GM23338 (cell line): ENCODE results near the gene TPSAB1. TPM values are rescaled to one million over a fixed set of nuclear protein-coding genes. Genes with fewer than 3 reads are reported as not detected.

Experiments used
- ATAC-seq: fragments of 200-7000 bp; cut with Tn5 transposase; 3 replicates; pipeline ENCODE4 v1.9.1; 2020
- DNase-seq: peaks from one replicate; pipeline ENCODE4 v3.0.0-alpha.2; 2015; ENCODE audit warnings: low spot score
- H2AFZ ChIP-seq: fragments of 200-600 bp; sonication (generic); 2 replicates; pipeline ENCODE4 v1.8.0; 2016; ENCODE audit warnings: antibody characterized with exemption, mild to moderate bottlenecking, moderate library complexity
- H3F3A ChIP-seq: fragments of 200-600 bp; sonication (generic); replicated peaks from 2 replicates; pipeline ENCODE4 v1.8.0; 2017; ENCODE audit warnings: antibody characterized with exemption, mixed run types, low read depth
- H3K27ac ChIP-seq: fragments of 200-600 bp; sonication (generic); 2 replicates; pipeline ENCODE4 v1.6.1; 2016; ENCODE audit warnings: low read depth
- H3K27me3 ChIP-seq: fragments of 200-600 bp; sonication (generic); 2 replicates; pipeline ENCODE4 v1.8.0; 2016; ENCODE audit warnings: mild to moderate bottlenecking, mixed run types, moderate library complexity; ENCODE audit not compliant: insufficient read depth
- H3K36me3 ChIP-seq: fragments of 200-600 bp; sonication (generic); 2 replicates; pipeline ENCODE4 v1.8.0; 2016; ENCODE audit warnings: mild to moderate bottlenecking; ENCODE audit not compliant: insufficient read depth
- H3K4me1 ChIP-seq: fragments of 200-600 bp; sonication (generic); 2 replicates; pipeline ENCODE4 v1.8.0; 2016; ENCODE audit warnings: mild to moderate bottlenecking, moderate library complexity; ENCODE audit not compliant: insufficient read depth
- H3K4me2 ChIP-seq: fragments of 200-600 bp; sonication (generic); 2 replicates; pipeline ENCODE4 v1.7.1; 2017; ENCODE audit warnings: mixed run types
- H3K4me3 ChIP-seq: fragments of 200-600 bp; sonication (generic); 2 replicates; pipeline ENCODE4 v1.6.1; 2016; ENCODE audit warnings: mixed run types
- H3K79me2 ChIP-seq: fragments of 200-600 bp; sonication (generic); replicated peaks from 2 replicates; pipeline ENCODE4 v1.8.0; 2017; ENCODE audit warnings: mild to moderate bottlenecking; ENCODE audit not compliant: insufficient read depth
- H3K9me2 ChIP-seq: fragments of 200-600 bp; sonication (generic); 2 replicates; pipeline ENCODE4 v1.8.0; 2017; ENCODE audit not compliant: insufficient read depth
- H4K20me1 ChIP-seq: fragments of 200-600 bp; sonication (generic); replicated peaks from 2 replicates; pipeline ENCODE4 v1.8.0; 2017; ENCODE audit warnings: mild to moderate bottlenecking; ENCODE audit not compliant: insufficient read depth
- H3K27ac Mint-ChIP-seq: 2 replicates; pipeline ENCODE4 v1.8.0; 2020; ENCODE audit warnings: inconsistent platforms, mild to moderate bottlenecking, moderate library complexity, mixed read lengths
- H3K27me3 Mint-ChIP-seq: 3 replicates; pipeline ENCODE4 v1.8.0; 2022; ENCODE audit warnings: low read depth, mild to moderate bottlenecking, moderate library complexity, mixed read lengths, inconsistent platforms; ENCODE audit not compliant: insufficient read depth, poor library complexity
- H3K36me3 Mint-ChIP-seq: 3 replicates; pipeline ENCODE4 v1.8.0; 2021; ENCODE audit warnings: low read depth, mild to moderate bottlenecking, inconsistent platforms, moderate library complexity, mixed read lengths
- H3K4me1 Mint-ChIP-seq: 3 replicates; pipeline ENCODE4 v1.8.0; 2020; ENCODE audit warnings: mild to moderate bottlenecking, inconsistent platforms, mixed read lengths
- H3K4me3 Mint-ChIP-seq: 3 replicates; pipeline ENCODE4 v1.8.0; 2021; ENCODE audit warnings: moderate library complexity, mild to moderate bottlenecking, inconsistent platforms, mixed read lengths
- H3K9me3 Mint-ChIP-seq: 3 replicates; pipeline ENCODE4 v1.8.0; 2020; ENCODE audit warnings: moderate library complexity, mild to moderate bottlenecking, inconsistent platforms, mixed read lengths
- CREB1 ChIP-seq: fragments of 250-450 bp; sonication (Bioruptor Pico); IDR thresholded peaks from 2 replicates; pipeline ENCODE4 v1.5.0; 2020; ENCODE audit warnings: low read depth, mild to moderate bottlenecking, moderate library complexity
- EZH2 ChIP-seq: fragments of 200-600 bp; sonication (generic); IDR thresholded peaks from one replicate; pipeline ENCODE4 v1.8.0; 2017; ENCODE audit warnings: antibody characterized with exemption, mild to moderate bottlenecking, low read depth; ENCODE audit not compliant: unreplicated experiment
- EZH2phosphoT487 ChIP-seq: fragments of 200-600 bp; sonication (generic); IDR thresholded peaks from one replicate; pipeline ENCODE4 v1.8.1; 2018; ENCODE audit warnings: antibody characterized with exemption; ENCODE audit not compliant: unreplicated experiment
- JUNB ChIP-seq: IDR thresholded peaks from one replicate; pipeline ENCODE4 v1.6.1; 2016; ENCODE audit warnings: antibody characterized with exemption; ENCODE audit not compliant: unreplicated experiment
- POLR2AphosphoS5 ChIP-seq: IDR thresholded peaks from 2 replicates; pipeline ENCODE4 v1.6.1; 2016; ENCODE audit warnings: antibody characterized with exemption, low read depth
- STAT1 ChIP-seq: IDR thresholded peaks from one replicate; pipeline ENCODE4 v1.6.1; 2016; ENCODE audit warnings: antibody characterized with exemption; ENCODE audit not compliant: unreplicated experiment
- ZNF331 ChIP-seq: fragments of 250-450 bp; sonication (Bioruptor Pico); IDR thresholded peaks from 2 replicates; pipeline ENCODE4 v1.5.0; 2020; ENCODE audit warnings: low read depth, mild to moderate bottlenecking, moderate library complexity
- polyA plus RNA-seq: library from polyadenylated mRNA; unstranded; fragments of >200 nt; fragmentation: Nextera tagmentation; extraction: Ambion mirVana; gene quantifications from 2 replicates; pipeline ENCODE4 v1.2.1, GENCODE V29; 2016
- total RNA-seq: library from RNA; depleted of rRNA; stranded (reverse); fragments of >200 nt; shearing (Covaris generic); gene quantifications from 2 replicates; pipeline ENCODE4 v1.2.3, GENCODE V29; 2014
- TF ChIP-seq, protein P1 (sequence below): IDR thresholded peaks from one replicate; pipeline ENCODE4 v1.6.1; 2018; ENCODE audit warnings: antibody characterized with exemption; ENCODE audit not compliant: unreplicated experiment
- TF ChIP-seq, protein P2 (sequence below), 2 experiments: fragments of 200-600 bp in 1 of 2; sonication (generic) in 1 of 2; conservative IDR thresholded peaks; 2 replicates each; pipeline versions ENCODE4 v1.5.1 to v1.6.1; 2016 to 2017; ENCODE audit warnings: antibody characterized with exemption in 2 of 2, low read depth in 2 of 2, mild to moderate bottlenecking in 2 of 2, moderate library complexity in 1 of 2

Gene TPSAB1
- total and polyA plus RNA-seq, 2 experiments from 2014 or later: not detected

DNA sequence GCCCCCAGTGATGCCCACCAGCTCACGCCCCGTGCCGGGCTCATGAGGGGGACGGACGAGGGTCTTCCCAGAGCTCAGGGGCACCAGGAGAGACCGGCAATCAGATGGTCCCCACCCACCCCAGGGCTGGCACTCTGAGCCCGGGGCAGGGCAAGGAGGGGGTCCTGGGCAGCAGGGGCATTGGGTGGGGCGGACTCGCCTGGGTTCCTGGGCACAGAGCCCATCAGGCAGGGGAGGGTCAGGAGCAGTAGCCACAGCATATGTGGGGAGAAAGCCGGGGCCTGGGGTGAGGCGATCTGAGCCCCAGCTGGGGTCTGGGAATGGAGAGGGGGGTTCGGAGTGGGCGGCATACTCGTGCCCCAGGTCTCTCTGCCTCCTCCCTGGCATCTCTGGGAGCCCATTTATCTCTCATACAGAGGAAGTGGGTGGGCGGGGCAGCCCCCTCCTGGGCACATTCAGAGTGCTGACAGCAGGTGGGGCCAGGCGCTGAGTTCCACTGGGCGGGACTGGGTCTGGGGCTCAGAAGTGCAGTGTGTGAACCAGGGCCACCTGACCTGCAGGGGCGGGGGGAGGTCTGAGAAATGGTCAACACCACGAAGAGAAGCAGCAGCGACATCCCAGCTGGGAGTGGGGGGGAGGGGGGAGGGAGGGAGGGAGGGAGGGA is 48.4 kb downstream of the TPSAB1 start (continued):
- TF ChIP-seq STAT1: no peak
- no peak for TF ChIP-seq EZH2phosphoT487

GRCh38 chr16:1289477-1289866 is 49.0 kb downstream of the TPSAB1 start:
- peak overlapping the region; percentile 78 for H3K4me2 ChIP-seq
- ATAC-seq (peak; percentile 21), DNase-seq (no peak)
- H2AFZ ChIP-seq: no peak overlapping the region
- H3K27ac ChIP-seq: no peak overlapping the region
- no peak overlapping the region for H3K27ac Mint-ChIP-seq
- peaks cover 33% of the 10 kb centered on the region for H3K4me1 Mint-ChIP-seq
- H3K27me3 Mint-ChIP-seq: peaks cover 46% of the 10 kb centered on the region
- no peaks in the 10 kb centered on the region for H3K36me3 ChIP-seq
- peaks cover 32% of the 10 kb centered on the region for H3K27me3 ChIP-seq
- H3K4me3 Mint-ChIP-seq: peak overlapping the region; percentile 73
- TF ChIP-seq, protein P1, sequence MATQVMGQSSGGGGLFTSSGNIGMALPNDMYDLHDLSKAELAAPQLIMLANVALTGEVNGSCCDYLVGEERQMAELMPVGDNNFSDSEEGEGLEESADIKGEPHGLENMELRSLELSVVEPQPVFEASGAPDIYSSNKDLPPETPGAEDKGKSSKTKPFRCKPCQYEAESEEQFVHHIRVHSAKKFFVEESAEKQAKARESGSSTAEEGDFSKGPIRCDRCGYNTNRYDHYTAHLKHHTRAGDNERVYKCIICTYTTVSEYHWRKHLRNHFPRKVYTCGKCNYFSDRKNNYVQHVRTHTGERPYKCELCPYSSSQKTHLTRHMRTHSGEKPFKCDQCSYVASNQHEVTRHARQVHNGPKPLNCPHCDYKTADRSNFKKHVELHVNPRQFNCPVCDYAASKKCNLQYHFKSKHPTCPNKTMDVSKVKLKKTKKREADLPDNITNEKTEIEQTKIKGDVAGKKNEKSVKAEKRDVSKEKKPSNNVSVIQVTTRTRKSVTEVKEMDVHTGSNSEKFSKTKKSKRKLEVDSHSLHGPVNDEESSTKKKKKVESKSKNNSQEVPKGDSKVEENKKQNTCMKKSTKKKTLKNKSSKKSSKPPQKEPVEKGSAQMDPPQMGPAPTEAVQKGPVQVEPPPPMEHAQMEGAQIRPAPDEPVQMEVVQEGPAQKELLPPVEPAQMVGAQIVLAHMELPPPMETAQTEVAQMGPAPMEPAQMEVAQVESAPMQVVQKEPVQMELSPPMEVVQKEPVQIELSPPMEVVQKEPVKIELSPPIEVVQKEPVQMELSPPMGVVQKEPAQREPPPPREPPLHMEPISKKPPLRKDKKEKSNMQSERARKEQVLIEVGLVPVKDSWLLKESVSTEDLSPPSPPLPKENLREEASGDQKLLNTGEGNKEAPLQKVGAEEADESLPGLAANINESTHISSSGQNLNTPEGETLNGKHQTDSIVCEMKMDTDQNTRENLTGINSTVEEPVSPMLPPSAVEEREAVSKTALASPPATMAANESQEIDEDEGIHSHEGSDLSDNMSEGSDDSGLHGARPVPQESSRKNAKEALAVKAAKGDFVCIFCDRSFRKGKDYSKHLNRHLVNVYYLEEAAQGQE: no peak
- TF ChIP-seq POLR2AphosphoS5: no peak
- no peak for TF ChIP-seq ZNF331
- no peak for TF ChIP-seq JUNB
- TF ChIP-seq CREB1 (CRISPR knock-in tag): no peak
- TF ChIP-seq, protein P2, sequence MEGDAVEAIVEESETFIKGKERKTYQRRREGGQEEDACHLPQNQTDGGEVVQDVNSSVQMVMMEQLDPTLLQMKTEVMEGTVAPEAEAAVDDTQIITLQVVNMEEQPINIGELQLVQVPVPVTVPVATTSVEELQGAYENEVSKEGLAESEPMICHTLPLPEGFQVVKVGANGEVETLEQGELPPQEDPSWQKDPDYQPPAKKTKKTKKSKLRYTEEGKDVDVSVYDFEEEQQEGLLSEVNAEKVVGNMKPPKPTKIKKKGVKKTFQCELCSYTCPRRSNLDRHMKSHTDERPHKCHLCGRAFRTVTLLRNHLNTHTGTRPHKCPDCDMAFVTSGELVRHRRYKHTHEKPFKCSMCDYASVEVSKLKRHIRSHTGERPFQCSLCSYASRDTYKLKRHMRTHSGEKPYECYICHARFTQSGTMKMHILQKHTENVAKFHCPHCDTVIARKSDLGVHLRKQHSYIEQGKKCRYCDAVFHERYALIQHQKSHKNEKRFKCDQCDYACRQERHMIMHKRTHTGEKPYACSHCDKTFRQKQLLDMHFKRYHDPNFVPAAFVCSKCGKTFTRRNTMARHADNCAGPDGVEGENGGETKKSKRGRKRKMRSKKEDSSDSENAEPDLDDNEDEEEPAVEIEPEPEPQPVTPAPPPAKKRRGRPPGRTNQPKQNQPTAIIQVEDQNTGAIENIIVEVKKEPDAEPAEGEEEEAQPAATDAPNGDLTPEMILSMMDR (conservative IDR thresholded peaks at IDR 0.05; ENCODE audit: low read depth in 2 of 2): peak in 1 of 2 experiments; percentile 14; a peak in 1 of 4 replicates
- TF ChIP-seq EZH2: no peak
- H3K9me2 ChIP-seq: no peaks in the 10 kb centered on the region
- no peaks in the 10 kb centered on the region for H3K79me2 ChIP-seq
- no peaks in the 10 kb centered on the region; the same call in 1 of the 2 replicates for H3F3A ChIP-seq
- H3K4me1 ChIP-seq: peaks cover 12% of the 10 kb centered on the region; the same call in 1 of the 2 replicates
- no peaks in the 10 kb centered on the region for H4K20me1 ChIP-seq
- peak overlapping the region; percentile 46 for H3K4me3 ChIP-seq
- H3K9me3 Mint-ChIP-seq: no peaks in the 10 kb centered on the region
- H3K36me3 Mint-ChIP-seq: no peaks in the 10 kb centered on the region
